Ovary (tissue), 3 donors: Measurements from ENCODE around the gene KRT79.

ENCODE experiments used
- CTCF ChIP-seq, 3 donors: fragments of 450-650 bp in 2 of 3; fragments of 200-600 bp in 1 of 3; IDR thresholded peaks; one replicate each; pipeline versions ENCODE4 v1.5.1 to v1.8.0; 2016 to 2022; ENCODE audit warnings: antibody characterized with exemption in 3 of 3, mild to moderate bottlenecking in 1 of 3
- EP300 ChIP-seq: sonication (generic); formaldehyde crosslinking; IDR thresholded peaks from one replicate; pipeline ENCODE4 v1.6.1; 2017; ENCODE audit warnings: antibody characterized with exemption
- POLR2A ChIP-seq: fragments of 450-650 bp; IDR thresholded peaks from one replicate; pipeline ENCODE4 v1.6.1; 2017; ENCODE audit warnings: antibody characterized with exemption, mild to moderate bottlenecking, moderate library complexity
- donor health status: DM: no; HTN: no; CAD: no.

- no peak for TF ChIP-seq CTCF (IDR thresholded peaks at IDR 0.05)
- no peak for TF ChIP-seq POLR2A
- TF ChIP-seq EP300 = no peak
Measured at GRCh38 chr12:52810554-52810953, 23.6 kb downstream of the KRT79 start.
